Osteoblast (primary cell): ENCODE results near the gene MAP3K12. TPM values are rescaled to one million over a fixed set of nuclear protein-coding genes. Genes with fewer than 3 reads are reported as not detected.
A peak's percentile ranks its signal among the peaks of the same experiment; 100 is the strongest.

Experiments used
- DNase-seq: peaks from one replicate; pipeline ENCODE4 v3.0.0; 2011; ENCODE audit warnings: low spot score, mixed read lengths; ENCODE audit not compliant: insufficient read length; ENCODE audit errors: missing footprints
- H2AFZ ChIP-seq: 2 replicates; pipeline ENCODE4 v1.6.0; 2011; ENCODE audit warnings: mild to moderate bottlenecking, low read length
- H3K27ac ChIP-seq: 2 replicates; pipeline ENCODE4 v1.5.1; 2011; ENCODE audit warnings: mild to moderate bottlenecking, low read depth, low read length, moderate library complexity
- H3K27me3 ChIP-seq: 2 replicates; pipeline ENCODE4 v1.6.0; 2012; ENCODE audit warnings: mild to moderate bottlenecking, control low read depth, inconsistent platforms, low read length, moderate library complexity; ENCODE audit not compliant: insufficient read depth
- H3K36me3 ChIP-seq: 2 replicates; pipeline ENCODE4 v1.5.1; 2011; ENCODE audit warnings: mild to moderate bottlenecking, low read length, control low read depth, moderate library complexity; ENCODE audit not compliant: insufficient read depth
- H3K4me1 ChIP-seq: 2 replicates; pipeline ENCODE4 v1.5.1; 2011; ENCODE audit warnings: mild to moderate bottlenecking, low read length, control low read depth, moderate library complexity; ENCODE audit not compliant: insufficient read depth
- H3K4me2 ChIP-seq: 2 replicates; pipeline ENCODE4 v1.6.0; 2011; ENCODE audit warnings: mild to moderate bottlenecking, low read length; ENCODE audit not compliant: insufficient read depth
- H3K4me3 ChIP-seq: fragments of 200-600 bp; sonication (generic); 3 replicates; pipeline ENCODE4 v1.5.1; 2012; ENCODE audit warnings: mild to moderate bottlenecking, low read length, inconsistent platforms; ENCODE audit not compliant: insufficient read depth
- H3K79me2 ChIP-seq: 2 replicates; pipeline ENCODE4 v1.6.0; 2012; ENCODE audit warnings: mild to moderate bottlenecking, low read length, control low read depth, inconsistent platforms; ENCODE audit not compliant: insufficient read depth
- H3K9me3 ChIP-seq: 2 replicates; pipeline ENCODE4 v1.5.1; 2011; ENCODE audit warnings: low read depth, low read length, control low read depth
- H4K20me1 ChIP-seq: 2 replicates; pipeline ENCODE4 v1.6.0; 2012; ENCODE audit warnings: mild to moderate bottlenecking, low read length, control low read depth; ENCODE audit not compliant: insufficient read depth
- CTCF ChIP-seq: IDR thresholded peaks from 2 replicates; pipeline ENCODE4 v1.5.1; 2011; ENCODE audit warnings: mild to moderate bottlenecking, low read depth, low read length, moderate library complexity; ENCODE audit errors: extremely low read depth
- total RNA-seq: library from RNA; depleted of rRNA; stranded (reverse); fragments of >200 nt; gene quantifications from 2 replicates; pipeline ENCODE4 v1.2.3, GENCODE V29; 2012

The MAP3K12 gene
- total RNA-seq, 1 donor = 49.6 TPM

DNA sequence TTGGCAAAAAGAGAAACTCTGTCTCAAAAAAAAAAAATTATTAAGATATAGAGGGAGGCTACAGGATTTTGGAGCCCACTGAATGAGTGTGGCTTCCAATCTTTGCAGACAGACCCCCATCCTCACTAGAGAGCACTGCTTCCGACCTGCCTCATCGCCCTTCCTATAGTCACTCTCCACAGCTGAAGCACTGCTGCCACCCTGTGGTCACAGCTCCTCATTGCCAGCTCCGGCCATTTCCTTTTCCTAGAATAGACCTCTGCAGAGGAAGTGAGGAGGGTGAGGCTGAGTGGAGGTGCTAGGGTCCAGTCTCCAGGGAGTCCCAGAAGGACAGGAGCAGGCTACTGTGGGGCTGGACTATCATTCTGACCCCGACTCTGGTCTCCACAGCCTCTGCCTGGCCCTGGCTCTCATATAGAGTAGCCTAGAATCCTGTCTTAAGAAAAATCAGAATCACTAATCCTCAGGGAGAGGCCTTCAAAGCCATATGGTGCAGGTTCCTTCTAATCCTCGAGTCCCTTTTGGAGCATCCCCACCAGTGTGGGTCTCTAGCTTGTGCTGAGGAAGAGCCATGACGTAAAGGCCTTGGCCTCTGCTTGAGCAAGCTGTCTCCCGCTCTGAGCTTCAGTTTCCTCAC, 9.4 kb upstream of the MAP3K12 start:
- Histone ChIP-seq H3K79me2 (peaks cover 12% of the 10 kb centered on the region), H3K9me3 (no peaks in the 10 kb centered on the region), H3K4me1 (peaks cover 36% of the 10 kb centered on the region), H4K20me1 (no peaks in the 10 kb centered on the region), H2AFZ (no peak overlapping the region), H3K4me3 (no peak overlapping the region), H3K27ac (no peak overlapping the region), H3K36me3 (peaks cover 52% of the 10 kb centered on the region), H3K4me2 (no peak overlapping the region), H3K27me3 (no peaks in the 10 kb centered on the region)
- TF ChIP-seq CTCF = peak; percentile 95
- peak; percentile 95 for DNase-seq

DNA sequence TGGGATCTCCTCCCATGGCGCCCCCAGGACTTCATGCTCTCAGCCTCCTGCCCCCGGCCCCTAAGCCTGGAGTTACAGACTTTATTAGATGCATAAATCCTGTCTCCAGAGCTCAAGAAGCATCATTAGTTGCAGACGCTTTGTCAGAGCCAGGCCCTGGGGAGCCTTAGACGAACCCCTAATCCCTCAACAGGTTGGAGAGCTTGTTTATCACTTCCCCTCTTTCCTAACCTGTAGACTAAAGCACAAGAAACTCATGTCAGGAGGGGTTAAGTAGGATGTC, 8.3 kb upstream of the MAP3K12 start:
- no peaks in the 10 kb centered on the region for H3K9me3 ChIP-seq
- no peak overlapping the region for H3K4me2 ChIP-seq
- no peak for DNase-seq
- H3K27me3 ChIP-seq = no peaks in the 10 kb centered on the region
- H3K79me2 ChIP-seq = peaks cover 21% of the 10 kb centered on the region
- no peaks in the 10 kb centered on the region for H4K20me1 ChIP-seq
- TF ChIP-seq CTCF = no peak
- H3K4me3 ChIP-seq = no peak overlapping the region
- H3K4me1 ChIP-seq = peaks cover 47% of the 10 kb centered on the region
- peaks cover 46% of the 10 kb centered on the region for H3K36me3 ChIP-seq
- peak overlapping the region; percentile 36 for H3K27ac ChIP-seq
- no peak overlapping the region for H2AFZ ChIP-seq

DNA sequence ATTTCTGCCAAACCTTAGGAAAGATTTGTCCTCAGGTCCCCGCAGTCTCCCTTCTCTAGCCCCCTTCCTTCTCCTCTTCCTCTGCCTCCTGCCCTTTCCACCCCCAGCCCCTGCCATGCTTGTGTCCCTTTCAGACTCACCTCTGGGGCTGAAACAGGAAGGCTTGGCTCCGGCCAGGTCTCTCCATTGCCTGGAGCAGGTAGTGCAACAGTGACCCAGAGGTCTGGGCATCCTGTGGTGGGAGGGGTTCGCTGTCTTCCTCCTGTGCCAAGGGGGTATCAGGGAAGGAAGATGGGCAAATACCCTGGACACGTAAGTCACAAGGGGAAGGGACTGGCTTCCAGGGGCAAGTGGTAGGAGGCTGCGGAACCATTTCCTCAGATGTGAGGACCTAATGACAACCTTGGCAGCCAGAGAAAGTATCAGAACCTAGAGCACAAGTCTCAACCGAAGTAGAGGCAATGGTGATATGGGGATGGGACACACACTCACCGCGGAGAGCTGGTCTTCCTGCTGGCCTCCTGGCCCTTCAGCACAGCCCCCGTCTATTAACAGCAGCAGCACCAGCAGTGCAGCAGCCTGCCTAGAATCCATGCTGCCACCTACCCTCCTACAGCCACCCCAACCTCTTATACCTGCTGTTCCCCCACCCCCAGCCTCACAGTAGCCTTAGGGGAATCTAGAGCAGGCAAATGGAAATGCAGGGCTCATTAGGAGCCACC, 7.8 kb upstream of the MAP3K12 start, which contains the start of gene NPFF:
NPFF (minus strand) TSS at position 604 of the 722 bp plus-strand sequence; CDS start at position 594, 10 bp downstream.
- TF ChIP-seq CTCF = no peak
- Histone ChIP-seq H3K9me3 (no peaks in the 10 kb centered on the region), H4K20me1 (peaks cover 2% of the 10 kb centered on the region), H3K27me3 (no peaks in the 10 kb centered on the region), H3K4me2 (peak within 1 kb of the TSS; percentile 7), H3K36me3 (peaks cover 41% of the 10 kb centered on the region), H3K27ac (peak within 1 kb of the TSS; percentile 82), H3K4me1 (peaks cover 52% of the 10 kb centered on the region), H3K4me3 (no peak within 1 kb of the TSS), H3K79me2 (peaks cover 21% of the 10 kb centered on the region), H2AFZ (no peak within 1 kb of the TSS)
- peak; percentile 31 for DNase-seq

DNA sequence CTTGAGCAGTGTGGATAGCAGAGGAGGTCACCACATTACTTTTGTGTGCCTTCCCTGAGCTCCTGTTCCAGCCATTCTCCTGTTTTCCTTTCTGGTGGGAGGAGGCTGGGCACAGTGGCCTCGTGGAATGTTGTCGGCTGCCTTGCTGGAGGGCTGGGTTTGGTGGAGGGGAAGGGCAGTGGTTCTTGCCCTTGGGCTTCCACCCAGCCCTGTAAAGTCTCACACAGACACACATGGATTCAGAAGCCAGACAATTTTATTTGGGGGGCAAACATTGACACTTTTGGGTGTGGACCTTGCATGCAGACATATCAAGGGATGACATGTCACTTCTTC, 7.2 kb upstream of the MAP3K12 start:
- H4K20me1 ChIP-seq = peaks cover 3% of the 10 kb centered on the region
- no peak for DNase-seq
- peaks cover 23% of the 10 kb centered on the region for H3K79me2 ChIP-seq
- H2AFZ ChIP-seq = no peak overlapping the region
- no peak overlapping the region for H3K4me3 ChIP-seq
- no peaks in the 10 kb centered on the region for H3K27me3 ChIP-seq
- TF ChIP-seq CTCF = no peak
- no peaks in the 10 kb centered on the region for H3K9me3 ChIP-seq
- H3K4me2 ChIP-seq = peak overlapping the region; percentile 7
- peak overlapping the region; percentile 82 for H3K27ac ChIP-seq
- H3K4me1 ChIP-seq = peaks cover 58% of the 10 kb centered on the region
- peaks cover 34% of the 10 kb centered on the region for H3K36me3 ChIP-seq
